GM13976 (cell line): ENCODE data around the gene THEMIS2.

Experiments used
- DNase-seq: peaks from one replicate; pipeline ENCODE4 v3.0.0; 2012; ENCODE audit warnings: low spot score
- CTCF ChIP-seq: IDR thresholded peaks from 2 replicates; pipeline ENCODE4 v1.5.1; 2012; ENCODE audit warnings: borderline replicate concordance, mild to moderate bottlenecking; ENCODE audit not compliant: insufficient read depth; ENCODE audit errors: extremely low read depth, missing control alignments, control extremely low read depth
- in situ Hi-C: fragments of 300-500 bp; cut with MboI; formaldehyde crosslinking; loops from one replicate; pipeline ENCODE4 v1.12.0; 2022; ENCODE audit warnings: low sequenced_read_pairs, mixed read lengths, inconsistent platforms; ENCODE audit not compliant: unreplicated experiment

THEMIS2 gene

DNA sequence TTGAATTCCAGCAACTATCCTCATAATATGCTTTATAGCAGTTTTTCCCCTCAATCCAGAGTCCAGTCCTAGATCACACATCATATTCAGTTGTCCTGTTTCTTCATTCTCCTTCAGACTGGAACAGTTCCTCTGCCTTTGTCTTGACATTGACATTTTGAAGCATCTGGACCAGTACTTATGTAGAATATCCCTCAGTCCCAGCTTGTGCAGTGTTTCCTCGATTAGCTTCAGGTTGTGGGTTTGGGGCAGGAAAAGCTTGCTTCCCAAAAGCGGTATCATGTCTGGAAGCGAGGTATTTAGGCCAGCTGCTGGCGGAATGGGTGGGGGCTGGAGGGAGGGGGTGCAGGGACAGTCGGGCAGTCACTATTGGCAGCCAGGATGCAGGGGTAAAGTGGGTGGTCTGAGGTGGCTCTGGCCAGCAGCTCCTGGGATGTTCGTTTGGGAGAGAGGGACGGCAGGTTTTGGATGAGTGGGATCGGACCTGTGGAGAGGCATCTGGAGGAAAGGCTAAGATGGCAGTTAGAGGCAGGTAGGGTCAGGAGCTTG is 6.5 kb downstream of the THEMIS2 start:
- in situ Hi-C loops = no loop called here
- TF ChIP-seq CTCF = no peak
- DNase-seq = no peak

DNA sequence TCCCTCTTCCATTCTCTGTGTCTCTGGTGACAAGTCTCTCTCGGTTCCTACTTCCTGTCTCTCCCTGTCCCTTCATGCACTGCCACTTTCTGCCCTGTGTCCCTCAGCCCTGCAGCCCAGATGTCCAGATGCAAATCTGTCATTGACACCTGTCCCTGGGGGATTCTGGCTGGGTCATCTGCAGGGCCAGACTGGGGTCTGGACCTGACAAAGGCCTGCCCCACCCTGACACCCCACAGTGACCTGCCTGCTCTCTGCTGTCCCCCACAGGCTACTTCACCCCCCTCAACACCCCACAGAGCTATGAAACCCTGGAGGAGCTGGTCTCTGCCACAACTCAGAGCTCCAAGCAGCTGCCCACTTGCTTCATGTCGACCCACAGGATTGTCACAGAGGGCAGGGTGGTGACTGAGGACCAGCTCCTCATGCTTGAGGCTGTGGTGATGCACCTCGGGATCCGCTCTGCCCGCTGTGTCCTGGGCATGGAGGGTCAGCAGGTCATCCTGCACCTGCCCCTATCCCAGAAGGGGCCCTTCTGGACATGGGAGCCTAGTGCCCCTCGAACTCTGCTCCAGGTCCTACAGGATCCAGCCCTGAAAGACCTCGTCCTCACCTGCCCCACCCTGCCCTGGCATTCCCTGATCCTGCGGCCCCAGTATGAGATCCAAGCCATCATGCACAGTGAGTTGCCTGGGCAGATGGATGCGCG is 7.2 kb downstream of the THEMIS2 start:
- in situ Hi-C loops = no loop called here
- no peak for TF ChIP-seq CTCF
- DNase-seq = no peak

DNA sequence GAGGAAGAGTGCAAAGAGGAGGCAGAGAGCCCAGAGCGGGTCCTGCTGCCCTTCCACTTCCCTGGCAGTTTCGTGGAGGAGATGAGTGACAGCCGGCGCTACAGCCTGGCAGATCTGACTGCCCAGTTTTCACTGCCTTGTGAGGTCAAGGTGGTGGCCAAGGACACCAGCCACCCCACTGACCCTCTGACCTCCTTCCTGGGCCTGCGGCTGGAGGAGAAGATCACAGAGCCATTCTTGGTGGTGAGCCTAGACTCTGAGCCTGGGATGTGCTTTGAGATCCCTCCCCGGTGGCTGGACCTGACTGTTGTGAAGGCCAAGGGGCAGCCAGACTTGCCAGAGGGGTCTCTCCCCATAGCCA is 10.2 kb downstream of the THEMIS2 start:
- TF ChIP-seq CTCF = no peak
- no peak for DNase-seq
- in situ Hi-C loops = no loop called here

GRCh38 chr1:27883536-27883935 is 11.2 kb downstream of the THEMIS2 start:
- no peak for DNase-seq
- in situ Hi-C loops = no loop called here
- TF ChIP-seq CTCF = no peak

DNA sequence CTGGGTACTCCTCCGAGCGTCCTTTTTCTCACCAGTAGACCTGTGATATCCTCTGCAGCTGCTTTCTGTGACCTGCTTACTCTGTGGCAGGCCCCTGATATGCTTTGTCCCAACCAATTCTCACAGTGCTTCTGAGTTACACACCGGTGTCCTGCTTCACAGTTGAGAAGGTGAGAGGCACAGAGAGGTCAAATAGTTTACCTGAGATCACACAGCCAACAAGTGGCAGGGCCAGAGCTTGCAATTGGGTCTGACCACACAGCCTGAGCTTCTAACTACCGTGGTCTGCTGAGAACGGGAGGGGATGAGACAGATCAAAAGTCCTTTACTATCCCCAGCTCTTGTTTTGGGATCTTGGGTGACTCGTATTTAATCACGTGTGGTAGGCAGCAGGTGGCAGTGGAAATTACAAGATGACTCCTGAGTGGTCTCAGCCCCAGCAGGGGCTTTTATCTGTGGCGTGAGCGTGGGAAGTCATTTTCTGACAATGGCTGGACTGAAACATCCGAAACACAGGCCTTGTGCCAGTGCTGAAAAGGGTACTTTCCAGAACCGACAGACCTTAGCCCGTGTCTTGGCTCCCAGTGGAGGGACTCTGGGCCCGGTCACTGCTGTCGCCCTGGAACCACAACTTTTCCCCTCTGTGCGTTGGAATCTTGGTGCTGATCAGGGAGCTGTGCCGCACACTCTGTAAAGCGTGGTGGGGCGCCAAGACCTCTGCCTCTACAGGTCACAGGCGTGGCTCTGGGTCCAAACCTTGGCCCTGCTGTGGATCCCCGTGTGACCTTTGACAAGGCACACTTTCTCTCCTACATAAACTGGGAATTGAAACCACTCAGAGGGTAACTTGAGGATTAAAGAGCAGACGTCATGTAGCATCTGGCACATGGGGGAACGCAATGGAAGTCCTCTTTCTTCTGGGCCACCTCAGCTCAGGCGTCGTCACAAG is 11.9 kb downstream of the THEMIS2 start:
- in situ Hi-C loops = no loop called here
- TF ChIP-seq CTCF = no peak
- DNase-seq = peak; percentile 69

- no peak for TF ChIP-seq CTCF
- in situ Hi-C loops = no loop called here
- no peak for DNase-seq
Measured at GRCh38 chr1:27885114-27885528, 12.8 kb downstream of the THEMIS2 start.
